HCT116 (cell line): Measurements from ENCODE around the gene FBXW8. TPM values are rescaled to one million over a fixed set of nuclear protein-coding genes. Genes with fewer than 3 reads are reported as not detected.

ENCODE experiments used
- ATAC-seq: fragments of 200-7000 bp; cut with Tn5 transposase; 2 replicates; pipeline ENCODE4 v1.9.1; 2020; ENCODE audit warnings: mild to moderate bottlenecking, moderate library complexity
- BruUV-seq: library from RNA; stranded (reverse); fragments of 400-500 nt; replicated peaks from 2 replicates; lab custom pipeline; 2021; lab: Mats Ljungman, UMichigan
- CTCF ChIA-PET: fragments of 300-600 bp; sonication (Branson Sonifier 250); formaldehyde crosslinking; loops from one replicate; lab custom pipeline; 2021; ENCODE audit warnings: antibody characterized with exemption; lab: Charles Lee
- POLR2A ChIA-PET: fragments of 300-600, 350-600 bp; sonication (Branson Sonifier 250); formaldehyde crosslinking; loops from one replicate; lab custom pipeline; 2021; ENCODE audit warnings: antibody characterized with exemption; lab: Charles Lee
- RAD21 ChIA-PET, 2 experiments: fragments of 300-600 bp; sonication (Branson Sonifier 250); formaldehyde crosslinking; loops; one replicate each; lab custom pipeline; 2023; ENCODE audit warnings: low total read pairs in 2 of 2; ENCODE audit not compliant: uncharacterized antibody in 2 of 2, unreplicated experiment in 2 of 2, low non-redundant PET in 1 of 2; lab: Charles Lee
- DNase-seq: peaks from one replicate; pipeline ENCODE4 v3.0.0-alpha.2; 2010; ENCODE audit warnings: low read depth, low spot score
- H2AFZ ChIP-seq: fragments of 200-600 bp; shearing (Covaris generic), sonication (generic); 2 replicates; pipeline ENCODE4 v1.6.1; 2017; ENCODE audit warnings: low read depth, mixed run types, mixed read lengths, antibody characterized with exemption, low read length; ENCODE audit not compliant: poor library complexity, severe bottlenecking
- H3K27ac ChIP-seq: 2 replicates; pipeline ENCODE4 v1.5.1; 2012; ENCODE audit warnings: low read depth, low read length
- H3K27me3 ChIP-seq: fragments of 200-600 bp; sonication (generic); 2 replicates; pipeline ENCODE4 v1.6.1; 2016; ENCODE audit warnings: mixed run types, low read length, mixed read lengths; ENCODE audit not compliant: insufficient read depth
- H3K36me3 ChIP-seq, 2 experiments: fragments of 200-500 bp in 1 of 2; fragments of 200-600 bp in 1 of 2; sonication (Bioruptor generic) in 1 of 2; sonication (generic) in 1 of 2; 2 replicates each; pipeline versions ENCODE4 v1.5.1 to v1.6.1; 2014 to 2016; ENCODE audit warnings: low read length in 2 of 2, inconsistent platforms in 1 of 2, mixed read lengths in 1 of 2, mixed run types in 1 of 2; ENCODE audit not compliant: insufficient read depth in 2 of 2, control insufficient read depth in 1 of 2
- H3K4me1 ChIP-seq, 2 experiments: fragments of 200-600 bp in 1 of 2; sonication (generic) in 1 of 2; 2 replicates each; pipeline versions ENCODE4 v1.5.1 to v1.6.1; 2012 to 2017; ENCODE audit warnings: low read length in 2 of 2, inconsistent platforms in 1 of 2, mild to moderate bottlenecking in 1 of 2, mixed read lengths in 1 of 2, mixed run types in 1 of 2, moderate library complexity in 1 of 2; ENCODE audit not compliant: insufficient read depth in 2 of 2, control insufficient read depth in 1 of 2
- H3K4me2 ChIP-seq: fragments of 200-600 bp; sonication (generic); 2 replicates; pipeline ENCODE4 v1.6.1; 2017; ENCODE audit warnings: mixed run types, low read length, mixed read lengths
- H3K4me3 ChIP-seq, 2 experiments: fragments of 200-600 bp in 1 of 2; sonication (generic) in 1 of 2; replicated peaks in 1 of 2; 2 replicates each; pipeline ENCODE4 v1.5.1; 2011 to 2016; ENCODE audit warnings: low read length in 2 of 2, control low read depth in 1 of 2, low read depth in 1 of 2, mild to moderate bottlenecking in 1 of 2, mixed read lengths in 1 of 2, mixed run types in 1 of 2
- H3K79me2 ChIP-seq: fragments of 200-600 bp; sonication (generic); 2 replicates; pipeline ENCODE4 v1.6.1; 2017; ENCODE audit warnings: mild to moderate bottlenecking, mixed run types, low read length, moderate library complexity, mixed read lengths; ENCODE audit not compliant: insufficient read depth
- H3K9ac ChIP-seq: fragments of 200-600 bp; sonication (generic); 2 replicates; pipeline ENCODE4 v1.6.1; 2016; ENCODE audit warnings: low read length, mixed read lengths
- H3K9me2 ChIP-seq: fragments of 200-600 bp; sonication (generic), shearing (Covaris generic); 2 replicates; pipeline ENCODE4 v1.6.1; 2017; ENCODE audit warnings: mixed run types, mild to moderate bottlenecking, moderate library complexity; ENCODE audit not compliant: insufficient read depth
- H3K9me3 ChIP-seq, 2 experiments: fragments of 200-500 bp in 1 of 2; fragments of 200-600 bp in 1 of 2; sonication (Bioruptor generic) in 1 of 2; sonication (generic) in 1 of 2; 2 replicates each; pipeline ENCODE4 v1.6.1; 2014 to 2017; ENCODE audit warnings: low read length in 2 of 2, mixed read lengths in 2 of 2, inconsistent platforms in 1 of 2, low read depth in 1 of 2, mild to moderate bottlenecking in 1 of 2, mixed run types in 1 of 2, moderate library complexity in 1 of 2; ENCODE audit not compliant: control insufficient read depth in 1 of 2, insufficient read depth in 1 of 2
- H4K20me1 ChIP-seq: fragments of 200-600 bp; sonication (generic), shearing (Covaris generic); 2 replicates; pipeline ENCODE4 v1.6.1; 2017; ENCODE audit warnings: mixed run types, mild to moderate bottlenecking, moderate library complexity; ENCODE audit not compliant: insufficient read depth
- CEBPB ChIP-seq: IDR thresholded peaks from 2 replicates; pipeline ENCODE4 v1.6.1; 2012; ENCODE audit warnings: low read depth
- CTCF ChIP-seq, 3 experiments: fragments of 200-600 bp in 1 of 3; sonication (generic) in 1 of 3; IDR thresholded peaks in 2 of 3; conservative IDR thresholded peaks in 1 of 3; 2 replicates each; pipeline ENCODE4 v1.5.1; 2012 to 2017; ENCODE audit warnings: low read depth in 2 of 3, low read length in 2 of 3, antibody characterized with exemption in 1 of 3, borderline replicate concordance in 1 of 3, control low read depth in 1 of 3, mild to moderate bottlenecking in 1 of 3, mixed read lengths in 1 of 3, mixed run types in 1 of 3, moderate library complexity in 1 of 3; ENCODE audit not compliant: insufficient read depth in 1 of 3
- EGR1 ChIP-seq: IDR thresholded peaks from 2 replicates; pipeline ENCODE4 v1.6.1; 2012; ENCODE audit warnings: low read depth
- EZH2phosphoT487 ChIP-seq: fragments of 200-600 bp; IDR thresholded peaks from 2 replicates; pipeline ENCODE4 v1.6.1; 2018; ENCODE audit warnings: antibody characterized with exemption, borderline replicate concordance
- MAX ChIP-seq: IDR thresholded peaks from 2 replicates; pipeline ENCODE4 v1.6.1; 2012
- POLR2A ChIP-seq: IDR thresholded peaks from 2 replicates; pipeline ENCODE4 v1.7.0; 2011; ENCODE audit warnings: borderline replicate concordance; ENCODE audit not compliant: insufficient read depth, insufficient read length; ENCODE audit errors: extremely low read depth
- POLR2AphosphoS5 ChIP-seq: IDR thresholded peaks from 2 replicates; pipeline ENCODE4 v1.6.1; 2011; ENCODE audit warnings: mild to moderate bottlenecking, low read depth, low read length, moderate library complexity
- RAD21 ChIP-seq: IDR thresholded peaks from 2 replicates; pipeline ENCODE4 v1.6.1; 2012; ENCODE audit warnings: low read depth, mild to moderate bottlenecking
- REST ChIP-seq: IDR thresholded peaks from 2 replicates; pipeline ENCODE4 v1.6.1; 2012; ENCODE audit warnings: low read depth
- SIN3A ChIP-seq: IDR thresholded peaks from 2 replicates; pipeline ENCODE4 v1.6.1; 2012; ENCODE audit warnings: low read depth
- SP1 ChIP-seq: IDR thresholded peaks from 2 replicates; pipeline ENCODE4 v1.6.1; 2012; ENCODE audit warnings: low read depth
- SRF ChIP-seq: IDR thresholded peaks from 2 replicates; pipeline ENCODE4 v1.6.1; 2012; ENCODE audit warnings: low read depth
- TCF7L2 ChIP-seq: IDR thresholded peaks from 2 replicates; pipeline ENCODE4 v1.7.0; 2011; ENCODE audit warnings: borderline replicate concordance, inconsistent platforms; ENCODE audit not compliant: insufficient read depth, insufficient read length; ENCODE audit errors: extremely low read depth
- YY1 ChIP-seq: IDR thresholded peaks from 2 replicates; pipeline ENCODE4 v1.6.1; 2011; ENCODE audit warnings: low read length, low read depth, moderate library complexity, mild to moderate bottlenecking; ENCODE audit not compliant: insufficient replicate concordance; ENCODE audit errors: extremely low read depth
- ZBTB33 ChIP-seq: IDR thresholded peaks from 2 replicates; pipeline ENCODE4 v1.6.1; 2011; ENCODE audit warnings: mild to moderate bottlenecking, low read length, moderate library complexity; ENCODE audit not compliant: insufficient replicate concordance; ENCODE audit errors: extremely low read depth
- intact Hi-C: fragments of 100-400 bp; cut with micrococcal nuclease; formaldehyde crosslinking; loops from 2 replicates; pipeline ENCODE4 v1.10.0; 2022
- total RNA-seq: library from RNA; stranded (reverse); gene quantifications from one replicate; pipeline ENCODE4 v1.2.1, GENCODE V29; 2021; ENCODE audit not compliant: unreplicated experiment

The FBXW8 gene
- total RNA-seq, 1 experiment from 2014 or later: 14.6 TPM

GRCh38 chr12:117076410-117077372, 165.9 kb downstream of the FBXW8 start (continued):
- no peak for TF ChIP-seq YY1
- no peak for TF ChIP-seq MAX
- no peak for TF ChIP-seq SIN3A
- no peak for TF ChIP-seq POLR2AphosphoS5

GRCh38 chr12:117079487-117079886, 168.7 kb downstream of the FBXW8 start:
- no peaks in the 10 kb centered on the region for H3K79me2 ChIP-seq
- H3K9me2 ChIP-seq: no peaks in the 10 kb centered on the region
- no peaks in the 10 kb centered on the region for H3K4me1 ChIP-seq
- ChIA-PET RAD21 (no interaction called here), POLR2A (no interaction called here), CTCF (no interaction called here)
- H3K36me3 ChIP-seq: no peaks in the 10 kb centered on the region
- ATAC-seq (no peak), DNase-seq (no peak)
- no peaks in the 10 kb centered on the region for H4K20me1 ChIP-seq
- H2AFZ ChIP-seq: no peak overlapping the region
- no peak overlapping the region for H3K27ac ChIP-seq
- no peaks in the 10 kb centered on the region for H3K27me3 ChIP-seq
- no peaks in the 10 kb centered on the region for H3K9me3 ChIP-seq
- no peak overlapping the region for H3K4me2 ChIP-seq
- H3K4me3 ChIP-seq: no peak overlapping the region
- intact Hi-C loops: no loop called here
- BruUV-seq: no TSS peak
- no peak overlapping the region for H3K9ac ChIP-seq
- TF ChIP-seq CTCF (IDR thresholded peaks at IDR 0.05 in 2 of 3, conservative IDR thresholded peaks at IDR 0.05 in 1 of 3; ENCODE audit: borderline replicate concordance in 1 of 3, insufficient read depth in 1 of 3, low read depth in 2 of 3, low read length in 2 of 3) (no peak), POLR2A (no peak), REST (no peak), SIN3A (no peak), MAX (no peak), TCF7L2 (no peak), YY1 (no peak), CEBPB (no peak), EGR1 (no peak), SRF (no peak), RAD21 (no peak), EZH2phosphoT487 (no peak), SP1 (no peak), ZBTB33 (no peak)
